GM18951 (cell line): ENCODE data around the gene ADD2.

Experiments used
- POLR2A ChIP-seq: IDR thresholded peaks from 4 replicates; pipeline ENCODE4 v1.6.1; 2011; ENCODE audit warnings: mild to moderate bottlenecking; ENCODE audit not compliant: insufficient read length, insufficient read depth; ENCODE audit errors: extremely low read depth
- in situ Hi-C: fragments of 300-500 bp; cut with MboI; formaldehyde crosslinking; loops from one replicate; pipeline ENCODE4 v1.12.0; 2022; ENCODE audit warnings: low sequenced_read_pairs, mixed read lengths, inconsistent platforms; ENCODE audit not compliant: unreplicated experiment

Gene ADD2

GRCh38 chr2:70775141-70775540, 7.1 kb upstream of the ADD2 start:
- in situ Hi-C loops, result no loop called here
- no peak for TF ChIP-seq POLR2A

DNA sequence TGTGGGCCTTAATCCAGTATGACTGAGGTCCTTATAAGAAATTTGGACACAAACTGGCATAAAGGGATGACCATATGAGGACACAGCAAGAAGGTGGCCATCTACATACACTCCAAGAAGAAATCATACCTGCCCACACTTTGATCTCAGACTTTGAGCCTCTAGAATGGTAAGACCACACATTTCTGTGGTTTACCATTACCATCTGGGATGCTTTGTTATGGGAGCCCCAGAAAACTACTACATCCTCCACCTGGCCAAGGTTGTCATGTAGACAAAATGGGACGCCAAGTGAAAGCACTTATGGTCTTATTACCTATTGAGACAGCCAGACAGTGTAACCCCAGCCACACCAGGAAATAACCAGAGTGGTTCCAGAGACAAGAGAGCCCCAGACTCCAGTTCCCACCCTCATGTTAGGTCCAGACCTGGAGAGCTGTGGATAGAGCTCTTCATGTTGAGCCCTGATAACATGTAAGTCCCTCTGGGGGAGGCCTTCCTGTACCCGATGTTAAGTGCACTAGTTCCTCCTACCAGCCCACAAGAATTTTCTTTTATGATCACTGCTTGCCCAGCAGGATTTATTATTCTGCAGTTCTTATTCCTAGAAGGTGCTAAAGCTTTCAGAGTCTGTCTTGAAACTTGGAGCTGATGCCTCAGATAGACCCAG, 4.6 kb upstream of the ADD2 start:
- no peak for TF ChIP-seq POLR2A
- in situ Hi-C loops, result no loop called here

DNA sequence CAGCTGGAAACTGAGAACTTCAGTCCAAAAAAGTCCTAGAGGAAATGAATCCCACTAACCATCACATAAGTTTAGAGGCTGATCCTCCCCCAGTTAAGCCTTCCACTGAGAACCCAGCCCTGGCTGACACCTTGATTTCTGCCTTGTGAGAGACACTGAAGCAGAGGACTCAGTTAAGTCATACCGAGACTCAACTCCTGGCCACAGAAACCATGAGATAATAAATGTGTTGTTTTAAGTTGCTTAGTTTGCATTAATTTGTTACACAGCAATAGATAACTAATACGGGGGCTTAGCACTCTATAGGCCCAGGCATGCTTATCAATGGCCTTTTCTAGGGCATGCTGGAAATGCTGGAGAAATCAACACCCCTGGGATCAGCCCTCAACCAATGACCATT, 3.4 kb upstream of the ADD2 start:
- in situ Hi-C loops, result no loop called here

DNA sequence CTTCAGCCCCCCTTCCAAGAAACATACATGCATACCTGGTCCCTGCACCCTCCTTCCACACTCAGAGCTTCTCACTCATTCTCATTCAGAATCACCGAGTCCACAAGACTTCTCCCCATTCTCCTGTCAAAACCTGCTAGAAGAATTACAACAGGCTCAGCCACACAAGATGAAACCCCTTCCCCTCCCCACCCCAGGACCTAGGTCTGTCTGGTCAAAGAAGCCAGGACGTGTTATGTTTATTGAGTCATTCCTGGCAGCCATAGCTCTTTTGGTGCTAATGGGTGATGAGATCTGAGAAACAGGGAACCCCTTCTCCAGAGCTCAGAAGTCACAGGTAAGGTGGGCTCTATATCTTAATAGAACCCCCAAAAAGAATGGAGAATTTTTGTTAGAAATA, 1.4 kb upstream of the ADD2 start:
- in situ Hi-C loops, result no loop called here
- TF ChIP-seq POLR2A, result no peak

More for the DNA sequence above, 3.4 kb upstream of the ADD2 start:
- no peak for TF ChIP-seq POLR2A

DNA sequence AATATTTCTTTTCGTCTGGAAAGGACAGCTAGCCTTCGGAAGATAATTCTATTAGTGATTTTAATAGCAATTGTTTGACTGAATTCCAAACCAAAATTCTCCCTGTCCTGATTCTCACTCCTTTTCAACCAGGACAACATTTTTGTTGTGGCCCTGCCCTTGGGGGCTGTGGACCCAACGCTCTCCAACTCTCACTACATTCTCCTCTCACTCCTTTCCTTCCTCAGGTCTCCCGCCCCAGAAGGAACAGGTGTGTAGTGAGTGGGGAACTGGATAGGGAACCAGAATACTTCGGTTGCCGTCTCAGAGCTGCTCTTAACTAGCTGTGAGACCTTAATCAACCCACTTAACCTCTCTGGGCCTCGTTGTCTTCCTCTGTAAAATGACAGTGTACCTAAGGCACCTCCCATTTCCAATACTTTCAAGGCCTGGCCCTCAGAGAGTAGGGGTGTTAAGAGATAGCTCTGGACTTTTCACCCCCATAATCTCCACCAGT, 638 bp upstream of the ADD2 start:
- TF ChIP-seq POLR2A, result no peak
- in situ Hi-C loops, result no loop called here

DNA sequence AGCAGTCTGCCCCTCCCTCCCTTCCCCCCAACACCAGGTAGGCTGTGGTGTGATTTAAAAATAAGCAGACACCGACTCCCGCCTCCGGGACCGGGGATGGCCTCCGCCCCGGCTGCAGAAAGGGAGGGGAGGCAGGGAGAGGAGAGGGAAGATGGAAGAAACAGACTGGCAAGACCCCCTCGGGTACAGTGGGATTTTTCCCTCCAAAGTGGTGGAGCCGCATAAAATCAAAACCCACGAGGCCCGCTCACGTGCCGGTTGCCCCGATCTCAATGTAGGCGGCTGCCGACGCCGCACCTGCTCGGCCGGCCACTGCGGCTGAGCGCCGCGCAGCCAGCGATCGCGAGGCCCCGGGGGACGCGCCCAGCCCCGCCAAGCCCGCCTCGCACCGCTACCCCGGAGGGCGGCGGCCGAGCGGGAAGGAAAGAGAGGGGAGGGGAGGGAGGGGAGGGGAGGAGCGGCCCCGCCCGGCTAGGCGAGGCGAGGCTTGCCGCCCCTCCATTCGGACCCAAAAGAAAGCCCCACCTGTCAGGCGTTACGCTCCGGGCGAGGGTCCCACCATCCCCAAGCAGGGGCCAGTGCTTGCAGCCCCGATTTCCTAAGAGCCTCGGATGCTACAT, 811 bp downstream of the ADD2 start:
- in situ Hi-C loops, result no loop called here
- no peak for TF ChIP-seq POLR2A

- TF ChIP-seq POLR2A, result no peak
- in situ Hi-C loops, result no loop called here
These were observed 1.5 kb downstream of the ADD2 start for GRCh38 chr2:70766357-70767078.

DNA sequence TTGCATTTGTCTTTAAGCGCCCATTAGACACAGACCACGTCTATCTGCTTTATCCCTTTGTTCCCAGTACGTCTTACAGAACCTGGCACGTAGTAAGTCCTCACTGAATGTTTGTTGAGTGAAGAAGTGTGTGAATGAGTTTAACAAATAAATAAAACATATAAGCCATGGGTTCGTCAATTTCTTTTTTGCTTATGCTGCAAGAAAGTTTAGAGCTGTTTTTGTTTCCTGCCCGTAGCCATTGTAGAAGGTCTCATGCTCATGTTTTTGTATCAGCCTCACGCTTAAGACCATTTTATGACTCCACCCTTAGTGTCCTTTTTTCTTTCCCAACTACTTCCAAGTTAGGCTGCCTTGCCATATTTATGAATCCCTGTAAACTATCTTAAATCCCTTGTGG, 2.5 kb downstream of the ADD2 start:
- no peak for TF ChIP-seq POLR2A
- in situ Hi-C loops, result no loop called here

DNA sequence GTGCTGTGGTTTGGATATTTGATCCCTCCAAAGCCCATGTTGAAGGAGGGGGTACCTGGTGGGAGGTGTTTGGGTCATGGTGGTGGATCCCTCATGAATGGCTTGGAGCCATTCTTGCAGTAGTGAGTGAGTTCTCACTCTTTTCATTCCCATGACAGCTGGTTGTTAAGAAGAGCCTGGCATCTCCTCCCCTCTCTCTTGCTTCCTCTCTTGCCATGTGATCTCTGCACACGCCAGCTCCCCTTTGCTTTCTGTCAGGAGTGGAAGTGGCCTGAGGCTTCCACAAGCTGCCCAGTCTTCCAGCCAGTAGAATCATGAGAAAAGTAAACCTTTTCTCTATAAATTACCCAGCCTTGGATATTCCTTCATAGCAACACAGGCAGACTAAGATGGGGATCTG, 8.6 kb downstream of the ADD2 start:
- in situ Hi-C loops, result no loop called here
- TF ChIP-seq POLR2A, result no peak

DNA sequence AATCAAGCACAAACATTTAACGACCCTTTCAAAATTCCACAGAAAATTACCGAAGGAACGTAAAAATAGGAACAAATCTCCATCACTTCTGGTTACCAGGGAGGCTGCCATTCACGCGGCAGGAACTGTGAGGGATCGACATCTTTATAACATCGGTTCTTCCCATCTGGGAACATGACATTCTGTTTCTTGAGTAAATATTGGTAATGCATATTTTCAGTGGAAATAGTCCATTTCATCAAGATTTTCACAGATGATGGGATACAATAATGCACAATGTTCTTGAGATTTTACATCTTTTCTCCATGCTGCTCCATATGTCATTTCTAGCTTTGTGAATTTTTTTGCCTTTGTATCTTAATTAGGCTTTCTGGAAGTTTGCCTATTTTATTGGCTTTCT, 10.0 kb downstream of the ADD2 start:
- TF ChIP-seq POLR2A, result no peak
- in situ Hi-C loops, result no loop called here

GRCh38 chr2:70757360-70757759, 10.6 kb downstream of the ADD2 start:
- TF ChIP-seq POLR2A, result no peak
- in situ Hi-C loops, result no loop called here

DNA sequence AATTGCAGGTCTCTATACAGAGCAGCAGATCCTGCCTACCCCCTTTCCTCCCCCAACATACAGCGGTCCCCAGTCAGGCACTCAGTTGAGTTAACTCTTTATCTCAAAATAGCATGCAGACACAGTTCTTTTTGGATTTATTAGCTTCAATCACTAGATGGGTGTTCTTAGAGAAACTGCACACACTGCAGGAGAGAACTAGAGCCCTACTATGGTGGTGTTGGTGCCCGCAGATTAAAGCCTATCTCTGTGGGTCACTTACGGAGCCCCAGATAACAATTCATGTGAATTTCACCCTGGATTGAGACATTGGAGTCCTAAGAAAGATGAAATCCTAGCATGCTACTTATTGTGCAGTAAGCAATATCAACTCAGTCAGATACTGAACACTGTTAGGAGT, 11.9 kb downstream of the ADD2 start:
- TF ChIP-seq POLR2A, result no peak
- in situ Hi-C loops, result no loop called here

- no peak for TF ChIP-seq POLR2A
These were observed 14.1 kb downstream of the ADD2 start for GRCh38 chr2:70753902-70754301.

GRCh38 chr2:70753031-70753430, 15.0 kb downstream of the ADD2 start:
- in situ Hi-C loops, result no loop called here
- no peak for TF ChIP-seq POLR2A

More at GRCh38 chr2:70753902-70754301, 14.1 kb downstream of the ADD2 start:
- in situ Hi-C loops, result no loop called here

DNA sequence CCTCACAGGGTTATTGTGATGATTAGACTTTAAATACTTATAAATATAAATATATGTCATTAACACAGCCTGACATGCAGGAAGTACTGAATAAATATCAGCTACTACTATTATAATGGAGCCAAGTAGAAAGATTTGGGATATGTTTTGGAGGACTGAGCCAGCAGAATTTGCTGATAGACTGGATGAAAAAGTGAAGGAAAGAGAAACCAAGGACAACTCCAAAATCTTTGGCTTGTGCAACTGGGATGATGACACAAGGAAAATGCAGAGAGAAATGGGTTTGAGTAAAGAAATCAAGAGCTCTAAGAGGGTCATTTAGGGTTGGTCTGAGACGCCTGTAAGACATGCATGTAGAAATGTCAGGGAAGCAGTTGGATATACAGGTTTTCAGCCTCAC, 15.6 kb downstream of the ADD2 start:
- in situ Hi-C loops, result no loop called here
- no peak for TF ChIP-seq POLR2A
